ENCODE measurements around the gene BCAS3. TPM values are rescaled to one million over a fixed set of nuclear protein-coding genes. Genes with fewer than 3 reads are reported as not detected.
A peak's percentile ranks its signal among the peaks of the same experiment; 100 is the strongest.

The BCAS3 gene
- total RNA-seq, 2 donors from 2014 or later = 44.1 to 71.5 TPM

GRCh38 chr17:61309362-61310256 is 632.0 kb downstream of the BCAS3 start:
- no peak overlapping the region for H3K4me3 ChIP-seq
- DNase-seq (no peak), ATAC-seq (no peak)
- no peaks in the 10 kb centered on the region for H3K27me3 ChIP-seq
- no peaks in the 10 kb centered on the region for H3K9me3 ChIP-seq
- H3K27ac ChIP-seq = peak overlapping the region in 1 of 4 donors; percentile 19
- 87 to 89% methylated on average over 13 of the region's 13 CpGs for WGBS, 2 donors
- intact Hi-C loops (cut with DNase I) = no loop called here
- no peaks in the 10 kb centered on the region for H3K4me1 ChIP-seq
- no peak for TF ChIP-seq POLR2A (IDR thresholded peaks at IDR 0.05)
- TF ChIP-seq, protein P1, sequence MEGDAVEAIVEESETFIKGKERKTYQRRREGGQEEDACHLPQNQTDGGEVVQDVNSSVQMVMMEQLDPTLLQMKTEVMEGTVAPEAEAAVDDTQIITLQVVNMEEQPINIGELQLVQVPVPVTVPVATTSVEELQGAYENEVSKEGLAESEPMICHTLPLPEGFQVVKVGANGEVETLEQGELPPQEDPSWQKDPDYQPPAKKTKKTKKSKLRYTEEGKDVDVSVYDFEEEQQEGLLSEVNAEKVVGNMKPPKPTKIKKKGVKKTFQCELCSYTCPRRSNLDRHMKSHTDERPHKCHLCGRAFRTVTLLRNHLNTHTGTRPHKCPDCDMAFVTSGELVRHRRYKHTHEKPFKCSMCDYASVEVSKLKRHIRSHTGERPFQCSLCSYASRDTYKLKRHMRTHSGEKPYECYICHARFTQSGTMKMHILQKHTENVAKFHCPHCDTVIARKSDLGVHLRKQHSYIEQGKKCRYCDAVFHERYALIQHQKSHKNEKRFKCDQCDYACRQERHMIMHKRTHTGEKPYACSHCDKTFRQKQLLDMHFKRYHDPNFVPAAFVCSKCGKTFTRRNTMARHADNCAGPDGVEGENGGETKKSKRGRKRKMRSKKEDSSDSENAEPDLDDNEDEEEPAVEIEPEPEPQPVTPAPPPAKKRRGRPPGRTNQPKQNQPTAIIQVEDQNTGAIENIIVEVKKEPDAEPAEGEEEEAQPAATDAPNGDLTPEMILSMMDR (IDR thresholded peaks at IDR 0.05) = no peak
- no peaks in the 10 kb centered on the region for H3K36me3 ChIP-seq (replicated peaks in 1 of 2; ENCODE audit: insufficient read depth in 1 of 2, low read depth in 2 of 2)

GRCh38 chr17:61310590-61310989 is 632.9 kb downstream of the BCAS3 start:
- 91 to 93% methylated on average over 6 of the region's 6 CpGs for WGBS, 2 donors
- no peaks in the 10 kb centered on the region for H3K9me3 ChIP-seq
- H3K4me3 ChIP-seq = no peak overlapping the region
- no peak for TF ChIP-seq POLR2A (IDR thresholded peaks at IDR 0.05)
- TF ChIP-seq, protein P1 (IDR thresholded peaks at IDR 0.05) = no peak
- no peaks in the 10 kb centered on the region for H3K36me3 ChIP-seq (replicated peaks in 1 of 2; ENCODE audit: insufficient read depth in 1 of 2, low read depth in 2 of 2)
- DNase-seq (no peak), ATAC-seq (no peak)
- intact Hi-C loops (cut with DNase I) = no loop called here
- H3K4me1 ChIP-seq = no peaks in the 10 kb centered on the region
- H3K27me3 ChIP-seq = no peaks in the 10 kb centered on the region
- H3K27ac ChIP-seq = no peak overlapping the region

DNA sequence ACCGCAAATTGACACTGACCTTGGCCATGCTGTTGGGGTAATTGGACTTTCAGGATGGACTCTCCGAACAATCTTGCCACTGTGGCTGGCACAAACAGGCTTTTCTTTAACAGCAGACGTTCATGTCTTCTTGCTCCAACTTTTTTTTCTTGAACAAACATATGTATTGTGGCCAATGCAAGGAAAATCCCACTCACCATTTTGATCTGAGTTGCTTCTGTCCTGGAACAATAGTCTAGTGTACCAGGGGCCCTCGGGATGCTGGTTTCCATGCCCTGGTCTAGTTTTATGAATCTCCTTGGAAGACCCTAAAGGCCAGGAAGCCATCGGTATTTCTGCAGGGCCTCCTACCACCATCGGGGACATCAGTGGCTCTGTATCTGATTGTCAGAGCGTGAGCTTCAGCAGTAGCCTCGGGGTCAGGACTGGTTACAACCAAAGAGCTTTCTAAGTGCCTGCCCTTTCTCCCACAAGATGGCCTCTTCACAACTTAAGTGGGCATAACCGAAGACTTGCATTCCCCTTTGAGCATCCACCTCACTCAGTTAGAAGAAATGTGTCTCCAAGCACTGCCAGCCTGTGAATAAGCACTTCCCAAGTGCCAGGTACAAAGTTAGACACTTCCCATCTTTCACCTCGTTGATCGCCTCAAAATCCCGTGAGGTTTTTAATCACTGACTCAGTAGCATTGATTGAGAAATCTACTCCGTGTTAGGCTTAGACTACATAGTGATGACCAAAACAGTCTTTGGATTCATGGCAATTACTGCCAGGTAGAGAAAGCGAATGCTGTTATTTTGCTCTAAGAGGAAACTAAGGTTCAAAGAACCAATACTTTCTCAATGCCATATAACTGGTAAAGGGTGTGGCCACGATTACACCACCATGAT is 635.0 kb downstream of the BCAS3 start:
- Histone ChIP-seq H3K27ac (no peak overlapping the region), H3K4me3 (no peak overlapping the region), H3K4me1 (no peaks in the 10 kb centered on the region), H3K36me3 (replicated peaks in 1 of 2; ENCODE audit: insufficient read depth in 1 of 2, low read depth in 2 of 2) (no peaks in the 10 kb centered on the region), H3K27me3 (no peaks in the 10 kb centered on the region), H3K9me3 (no peaks in the 10 kb centered on the region)
- 91 to 97% methylated on average over 13 to 15 of the region's 15 CpGs for WGBS, 2 donors
- TF ChIP-seq, protein P1 (IDR thresholded peaks at IDR 0.05) = no peak
- TF ChIP-seq POLR2A (IDR thresholded peaks at IDR 0.05) = no peak
- DNase-seq (no peak), ATAC-seq (no peak)
- intact Hi-C loops (cut with DNase I) = no loop called here

DNA sequence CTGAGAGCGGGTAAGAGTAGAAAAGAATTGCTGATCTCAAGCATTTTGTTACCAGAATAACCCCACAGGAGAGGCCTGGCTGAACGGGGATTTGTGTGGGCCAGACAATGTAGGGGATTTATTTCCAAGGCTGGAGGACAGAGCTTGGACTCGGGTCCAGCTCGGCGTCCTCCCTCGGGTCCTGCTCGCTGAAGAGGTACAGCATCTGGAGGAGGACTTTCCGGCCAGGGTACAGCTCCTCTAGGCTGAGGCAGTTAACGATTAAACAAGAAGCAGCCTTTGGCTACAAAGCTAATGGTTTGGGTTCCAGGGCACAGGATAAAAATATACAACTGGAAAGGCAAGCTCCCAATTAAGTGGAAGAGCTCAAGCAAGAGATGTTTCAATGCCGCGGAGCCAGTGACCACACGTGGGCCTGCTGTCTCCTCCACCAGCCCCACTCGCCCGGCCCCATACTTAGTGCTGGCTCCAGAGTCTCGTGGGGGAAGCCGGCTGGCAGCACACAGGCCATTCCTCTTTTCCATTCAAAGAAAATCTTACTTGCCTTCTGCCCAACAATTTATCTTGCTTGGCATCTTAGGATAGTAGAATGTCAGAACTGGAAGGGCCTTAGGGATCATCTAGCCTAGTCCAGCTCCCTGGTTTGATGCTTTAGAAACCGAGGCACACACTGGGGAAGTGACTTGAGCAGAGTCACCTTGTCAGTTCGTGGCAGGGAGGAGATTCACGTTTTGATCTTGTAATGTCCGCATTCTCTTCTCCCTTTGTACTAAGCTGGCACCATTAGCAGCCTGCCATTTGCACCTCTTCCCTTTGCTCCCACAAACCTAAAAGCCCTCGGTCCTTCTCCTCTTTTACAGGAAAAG is 636.0 kb downstream of the BCAS3 start:
- 83 to 93% methylated on average over 20 to 21 of the region's 21 CpGs for WGBS, 2 donors
- Histone ChIP-seq H3K4me3 (no peak overlapping the region), H3K9me3 (no peaks in the 10 kb centered on the region), H3K27ac (no peak overlapping the region), H3K36me3 (replicated peaks in 1 of 2; ENCODE audit: insufficient read depth in 1 of 2, low read depth in 2 of 2) (no peaks in the 10 kb centered on the region), H3K27me3 (no peaks in the 10 kb centered on the region), H3K4me1 (no peaks in the 10 kb centered on the region)
- peak in 1 of 4 donors; percentile 14 for DNase-seq
- no peak for TF ChIP-seq POLR2A (IDR thresholded peaks at IDR 0.05)
- TF ChIP-seq, protein P1 (IDR thresholded peaks at IDR 0.05) = no peak
- intact Hi-C loops (cut with DNase I) = no loop called here
- no peak for ATAC-seq

Measured in body of pancreas (tissue), 4 donors.